SU-DHL-6 (cell line): ENCODE results near the gene ITGA11.

Experiments used
- H2AFZ ChIP-seq: fragments of 200-600 bp; sonication (generic); 2 replicates; pipeline ENCODE4 v1.6.1; 2014; ENCODE audit warnings: low read depth, mild to moderate bottlenecking, moderate library complexity, mixed read lengths, antibody characterized with exemption, low read length; ENCODE audit not compliant: severe bottlenecking
- H3F3A ChIP-seq: fragments of 200-600 bp; shearing (Covaris generic); 2 replicates; pipeline ENCODE4 v1.6.0; 2016; ENCODE audit warnings: antibody characterized with exemption, mild to moderate bottlenecking; ENCODE audit not compliant: insufficient read depth
- H3K27ac ChIP-seq: fragments of 200-600 bp; sonication (generic); 2 replicates; pipeline ENCODE4 v1.5.1; 2016; ENCODE audit warnings: low read depth, mild to moderate bottlenecking, low read length, moderate library complexity, mixed read lengths
- H3K27me3 ChIP-seq: fragments of 200-600 bp; sonication (generic), shearing (Covaris generic); 2 replicates; pipeline ENCODE4 v1.6.0; 2014; ENCODE audit warnings: mild to moderate bottlenecking, low read length
- H3K36me3 ChIP-seq: fragments of 200-600 bp; sonication (generic); 2 replicates; pipeline ENCODE4 v1.6.1; 2014; ENCODE audit warnings: mild to moderate bottlenecking, low read length, mixed read lengths
- H3K4me2 ChIP-seq: fragments of 300-600, 200-600 bp; shearing (Covaris generic), sonication (generic); 2 replicates; pipeline ENCODE4 v1.6.0; 2014; ENCODE audit warnings: low read length, low read depth, mild to moderate bottlenecking; ENCODE audit not compliant: poor library complexity, severe bottlenecking
- H3K4me3 ChIP-seq: fragments of 200-600 bp; sonication (generic); 2 replicates; pipeline ENCODE4 v1.5.1; 2014; ENCODE audit warnings: antibody characterized with exemption, low read length, mild to moderate bottlenecking, mixed read lengths; ENCODE audit not compliant: insufficient read depth, poor library complexity, severe bottlenecking
- H3K79me2 ChIP-seq: fragments of 200-600 bp; sonication (generic); 2 replicates; pipeline ENCODE4 v1.6.1; 2014; ENCODE audit warnings: mild to moderate bottlenecking, low read length, moderate library complexity; ENCODE audit not compliant: insufficient read depth
- H3K9ac ChIP-seq: fragments of 200-600 bp; sonication (generic); 2 replicates; pipeline ENCODE4 v1.7.0; 2014; ENCODE audit warnings: mild to moderate bottlenecking, low read length
- H3K9me2 ChIP-seq: fragments of 200-600 bp; sonication (generic); replicated peaks from 2 replicates; pipeline ENCODE4 v1.6.1; 2014; ENCODE audit warnings: low read length; ENCODE audit not compliant: insufficient read depth
- H3K9me3 ChIP-seq: fragments of 200-600 bp; sonication (generic); 2 replicates; pipeline ENCODE4 v1.6.1; 2014; ENCODE audit warnings: low read length, mixed read lengths; ENCODE audit not compliant: insufficient read depth
- H4K20me1 ChIP-seq: fragments of 200-600 bp; sonication (generic); 2 replicates; pipeline ENCODE4 v1.6.1; 2014; ENCODE audit warnings: low read depth, mild to moderate bottlenecking, antibody characterized with exemption, low read length, moderate library complexity, mixed read lengths
- EZH2phosphoT487 ChIP-seq: fragments of 200-600 bp; sonication (generic), shearing (Covaris generic); conservative IDR thresholded peaks from 2 replicates; pipeline ENCODE4 v1.6.1; 2018; ENCODE audit warnings: mild to moderate bottlenecking, antibody characterized with exemption, low read length, moderate library complexity, mixed read lengths
- TF ChIP-seq, protein P1 (sequence below): fragments of 200-600 bp; sonication (generic); IDR thresholded peaks from one replicate; pipeline ENCODE4 v1.5.1; 2017; ENCODE audit warnings: antibody characterized with exemption, mild to moderate bottlenecking, low read length, moderate library complexity; ENCODE audit not compliant: insufficient read depth, poor library complexity, severe bottlenecking

ITGA11 gene

DNA sequence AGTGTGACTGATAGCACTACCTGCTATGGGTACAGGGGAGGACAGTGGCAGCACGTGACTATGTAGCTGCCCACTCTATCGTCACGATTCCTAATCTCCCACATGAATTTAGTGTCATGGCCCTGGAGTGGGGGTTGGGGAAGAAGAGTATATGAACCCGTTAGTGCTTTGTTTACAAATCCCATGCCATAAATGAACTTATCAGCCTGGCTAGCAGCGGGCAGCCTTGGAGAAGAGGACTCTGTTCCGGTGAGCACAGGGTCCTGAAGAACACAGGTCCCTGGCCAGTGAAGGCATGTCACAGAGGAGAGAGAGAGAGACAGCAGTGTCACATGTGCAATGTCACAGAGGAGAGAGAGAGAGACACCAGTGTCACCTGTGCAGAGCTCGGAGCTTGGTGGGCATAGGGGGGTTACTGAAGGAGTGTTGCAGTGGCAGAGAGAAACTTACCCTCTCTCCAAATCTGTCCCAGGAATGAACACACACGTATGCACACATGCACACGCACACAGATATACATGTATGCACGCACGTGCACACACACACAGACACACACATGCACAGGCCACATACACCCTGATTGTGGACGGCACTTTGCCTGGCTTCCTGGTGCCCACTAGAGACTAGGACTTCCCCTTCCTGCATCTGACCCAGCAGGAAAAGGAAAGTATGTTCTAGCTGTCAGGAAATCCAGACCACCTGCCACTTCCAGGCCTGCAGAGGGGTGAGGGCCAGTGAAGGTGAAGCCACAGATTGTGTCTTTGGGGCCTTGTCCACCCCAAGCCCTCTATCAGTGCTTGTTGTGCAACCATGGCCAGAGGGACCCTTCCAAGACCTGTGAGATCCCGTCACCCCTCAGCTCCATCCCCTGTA, 26.3 kb downstream of the ITGA11 start:
- H3F3A ChIP-seq: no peaks in the 10 kb centered on the region
- no peaks in the 10 kb centered on the region for H4K20me1 ChIP-seq

DNA sequence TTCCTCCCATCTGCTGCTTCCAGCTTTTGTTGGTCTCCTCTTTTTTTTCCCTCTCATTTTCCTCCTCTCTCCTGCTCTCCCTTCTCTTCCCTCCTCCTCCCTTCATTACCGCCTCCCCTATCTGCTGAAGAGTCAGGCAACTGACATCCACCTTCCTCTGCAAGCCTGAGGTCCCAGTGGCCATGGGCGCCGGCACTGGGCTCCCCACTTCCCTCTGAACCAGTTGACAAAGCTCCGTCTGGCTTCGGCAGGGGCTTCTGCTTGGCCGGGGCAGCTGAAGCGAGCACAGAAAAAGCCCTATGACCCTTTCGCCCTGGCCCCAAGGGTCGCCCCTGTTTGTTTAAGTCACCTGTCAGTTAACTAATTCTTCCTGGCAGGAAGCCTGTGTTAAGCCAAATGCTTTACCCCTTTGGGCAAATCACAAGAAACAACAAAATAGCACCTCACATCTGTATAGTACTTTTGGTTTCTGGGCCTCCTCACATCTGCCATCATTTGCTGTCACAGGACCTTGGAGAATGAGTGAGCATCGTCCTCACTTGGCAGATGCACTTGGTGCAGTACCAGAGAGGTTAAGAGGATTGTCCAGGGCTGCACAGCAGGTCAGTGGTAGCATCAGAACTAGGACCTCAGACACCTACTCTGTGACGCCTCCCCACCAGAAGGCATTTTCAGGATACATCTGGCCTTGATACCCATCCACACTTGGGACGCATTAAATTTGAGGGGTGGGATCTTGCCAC, 27.7 kb downstream of the ITGA11 start:
- H3K9me3 ChIP-seq: no peaks in the 10 kb centered on the region
- no peak overlapping the region for H3K9ac ChIP-seq
- no peaks in the 10 kb centered on the region for H3K36me3 ChIP-seq
- H3F3A ChIP-seq: 0 out of 2 replicates have a peak, but pooled peaks cover 3% of the 10 kb centered on the region
- H4K20me1 ChIP-seq: no peaks in the 10 kb centered on the region
- H3K27ac ChIP-seq: no peak overlapping the region
- no peaks in the 10 kb centered on the region for H3K79me2 ChIP-seq
- no peaks in the 10 kb centered on the region for H3K9me2 ChIP-seq
- H2AFZ ChIP-seq: no peak overlapping the region
- TF ChIP-seq, protein P1, sequence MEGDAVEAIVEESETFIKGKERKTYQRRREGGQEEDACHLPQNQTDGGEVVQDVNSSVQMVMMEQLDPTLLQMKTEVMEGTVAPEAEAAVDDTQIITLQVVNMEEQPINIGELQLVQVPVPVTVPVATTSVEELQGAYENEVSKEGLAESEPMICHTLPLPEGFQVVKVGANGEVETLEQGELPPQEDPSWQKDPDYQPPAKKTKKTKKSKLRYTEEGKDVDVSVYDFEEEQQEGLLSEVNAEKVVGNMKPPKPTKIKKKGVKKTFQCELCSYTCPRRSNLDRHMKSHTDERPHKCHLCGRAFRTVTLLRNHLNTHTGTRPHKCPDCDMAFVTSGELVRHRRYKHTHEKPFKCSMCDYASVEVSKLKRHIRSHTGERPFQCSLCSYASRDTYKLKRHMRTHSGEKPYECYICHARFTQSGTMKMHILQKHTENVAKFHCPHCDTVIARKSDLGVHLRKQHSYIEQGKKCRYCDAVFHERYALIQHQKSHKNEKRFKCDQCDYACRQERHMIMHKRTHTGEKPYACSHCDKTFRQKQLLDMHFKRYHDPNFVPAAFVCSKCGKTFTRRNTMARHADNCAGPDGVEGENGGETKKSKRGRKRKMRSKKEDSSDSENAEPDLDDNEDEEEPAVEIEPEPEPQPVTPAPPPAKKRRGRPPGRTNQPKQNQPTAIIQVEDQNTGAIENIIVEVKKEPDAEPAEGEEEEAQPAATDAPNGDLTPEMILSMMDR: no peak
- no peak for TF ChIP-seq EZH2phosphoT487
- no peak overlapping the region for H3K4me3 ChIP-seq
- H3K4me2 ChIP-seq: no peak overlapping the region
- no peaks in the 10 kb centered on the region for H3K27me3 ChIP-seq

More for the DNA sequence above, 26.3 kb downstream of the ITGA11 start:
- no peaks in the 10 kb centered on the region for H3K9me3 ChIP-seq
- H3K9me2 ChIP-seq: no peaks in the 10 kb centered on the region
- no peak overlapping the region for H3K4me2 ChIP-seq
- H3K9ac ChIP-seq: no peak overlapping the region
- no peak for TF ChIP-seq EZH2phosphoT487
- TF ChIP-seq, protein P1: no peak
- no peak overlapping the region for H3K27ac ChIP-seq
- H2AFZ ChIP-seq: no peak overlapping the region
- no peaks in the 10 kb centered on the region for H3K79me2 ChIP-seq
- H3K27me3 ChIP-seq: no peaks in the 10 kb centered on the region
- no peaks in the 10 kb centered on the region for H3K36me3 ChIP-seq
- H3K4me3 ChIP-seq: no peak overlapping the region

DNA sequence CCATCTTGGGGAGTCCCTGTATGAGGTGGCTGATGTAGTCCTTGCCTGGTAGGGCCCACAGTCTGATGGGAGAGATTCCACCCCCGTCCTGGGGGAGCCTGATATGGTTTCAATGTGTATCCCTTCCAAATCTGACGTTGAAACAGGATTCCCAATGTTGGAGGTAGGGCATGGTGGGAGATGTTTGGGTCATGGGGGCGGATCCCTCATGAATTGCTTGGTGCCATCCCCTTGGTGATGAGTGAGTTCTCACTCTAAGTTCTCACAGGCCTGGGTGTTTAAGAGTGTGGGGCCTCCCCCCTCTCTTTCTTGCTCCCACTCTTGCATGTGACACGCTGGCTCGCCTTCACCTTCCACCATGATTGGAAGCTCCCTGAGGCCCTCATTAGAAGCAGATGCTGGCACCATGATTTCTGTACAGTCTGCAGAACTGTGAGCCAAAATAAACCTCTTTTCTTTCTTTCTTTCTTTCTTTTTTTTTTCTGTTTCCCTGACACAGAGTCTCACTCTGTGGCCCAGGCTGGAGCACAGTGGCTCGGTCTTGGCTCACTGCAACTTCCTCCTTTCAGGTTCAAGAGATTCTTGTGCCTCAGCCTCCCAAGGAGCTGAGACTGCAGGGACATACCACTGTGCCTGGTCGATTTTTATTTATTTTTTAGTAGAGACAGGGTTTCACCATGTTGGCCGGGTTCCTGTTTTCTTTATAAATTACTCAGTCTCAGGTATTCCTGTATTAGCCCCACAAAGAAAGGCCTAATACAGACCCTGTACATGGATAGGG, 28.6 kb downstream of the ITGA11 start:
- H3K27me3 ChIP-seq: no peaks in the 10 kb centered on the region
- H3K4me3 ChIP-seq: no peak overlapping the region
- H3K27ac ChIP-seq: no peak overlapping the region
- TF ChIP-seq, protein P1: no peak
- no peak for TF ChIP-seq EZH2phosphoT487
- no peaks in the 10 kb centered on the region for H3K9me3 ChIP-seq
- no peak overlapping the region for H3K4me2 ChIP-seq
- 0 out of 2 replicates have a peak, but pooled peaks cover 3% of the 10 kb centered on the region for H3F3A ChIP-seq
- no peak overlapping the region for H2AFZ ChIP-seq
- H3K36me3 ChIP-seq: no peaks in the 10 kb centered on the region
- no peaks in the 10 kb centered on the region for H4K20me1 ChIP-seq
- H3K79me2 ChIP-seq: no peaks in the 10 kb centered on the region
- no peaks in the 10 kb centered on the region for H3K9me2 ChIP-seq
- H3K9ac ChIP-seq: no peak overlapping the region
